Transverse colon (tissue), 4 donors: ENCODE results near the gene CACNA1E. TPM values are rescaled to one million over a fixed set of nuclear protein-coding genes. Genes with fewer than 3 reads are reported as not detected.

Experiments
- DNase-seq: peaks from one replicate; pipeline ENCODE4 v3.0.0-alpha.2; 2019
- H3K27ac ChIP-seq, 4 donors: fragments of 200-600 bp; sonication (generic); 2 replicates each; pipeline ENCODE4 v1.5.1; 2016 to 2018; ENCODE audit warnings: inconsistent platforms in 4 of 4
- H3K27me3 ChIP-seq: fragments of 200-600 bp; sonication (generic); 2 replicates; pipeline ENCODE4 v1.5.1; 2017; ENCODE audit warnings: inconsistent platforms
- H3K36me3 ChIP-seq, 4 donors: fragments of 200-600 bp; sonication (generic); 2 replicates each; pipeline ENCODE4 v1.5.1; 2017 to 2019; ENCODE audit warnings: inconsistent platforms in 4 of 4
- H3K4me1 ChIP-seq, 4 donors: fragments of 200-600 bp; sonication (generic); 2 replicates each; pipeline ENCODE4 v1.5.1; 2017 to 2020; ENCODE audit warnings: inconsistent platforms in 4 of 4
- H3K4me3 ChIP-seq, 4 donors: fragments of 200-600 bp; sonication (generic); 1 replicate in 1 of 4; 2 replicates in 3 of 4; pipeline versions ENCODE4 v1.5.1 to v1.6.1; 2017 to 2019; ENCODE audit warnings: inconsistent platforms in 4 of 4
- H3K9me3 ChIP-seq, 2 donors: fragments of 200-600 bp; sonication (generic); 2 replicates each; pipeline ENCODE4 v1.5.1; 2017 to 2019; ENCODE audit warnings: inconsistent platforms in 2 of 2
- CTCF ChIP-seq, 5 experiments: fragments of 200-600 bp in 3 of 5; fragments of 450-650 bp in 2 of 5; sonication (generic) in 3 of 5; IDR thresholded peaks; 1 replicate in 2 of 5; 2 replicates in 3 of 5; pipeline ENCODE4 v1.5.1; 2016 to 2017; ENCODE audit warnings: antibody characterized with exemption in 5 of 5, inconsistent platforms in 3 of 5, mild to moderate bottlenecking in 2 of 5, moderate library complexity in 1 of 5
- EP300 ChIP-seq: sonication (generic); formaldehyde crosslinking; IDR thresholded peaks from one replicate; pipeline ENCODE4 v1.6.1; 2017; ENCODE audit warnings: antibody characterized with exemption, low read depth
- POLR2A ChIP-seq: fragments of 450-650 bp; IDR thresholded peaks from one replicate; pipeline ENCODE4 v1.6.1; 2016; ENCODE audit warnings: antibody characterized with exemption, mild to moderate bottlenecking, moderate library complexity
- POLR2AphosphoS5 ChIP-seq, 3 donors: sonication (generic); formaldehyde crosslinking; IDR thresholded peaks; one replicate each; pipeline ENCODE4 v1.6.1; 2016; ENCODE audit warnings: antibody characterized with exemption in 3 of 3
- WGBS, 2 donors: methylation state at CpG; one replicate each; pipeline ENCODE4 v1.1.5; 2018; ENCODE audit warnings: low coverage in 1 of 2; 5-methylcytosine and 5-hydroxymethylcytosine counted together
- in situ Hi-C, 4 donors: fragments of 200-750 bp; cut with MboI; loops; one replicate each; pipeline versions ENCODE4 v1.15.0 to v1.15.1; 2017; ENCODE audit warnings: low sequenced_read_pairs in 3 of 4, low pct_ligation_motif_present in 1 of 4, low pct_unique_long_range_greater_than_20kb in 1 of 4
- intact Hi-C: fragments of 100-400 bp; cut with DNase I; formaldehyde crosslinking; loops from one replicate; pipeline ENCODE4 v1.15.1; 2023; ENCODE audit warnings: low total_unique reads
- total RNA-seq, 4 donors: library from RNA; depleted of rRNA; stranded (reverse); fragments of >200 nt; gene quantifications; one replicate each; pipeline ENCODE4 v1.1.0, GENCODE V29; 2016

The CACNA1E gene
- total RNA-seq, 4 donors from 2014 or later: under 0.01 to 0.16 (median 0.14) TPM; not detected in 1

GRCh38 chr1:181768211-181768929 is 285.1 kb downstream of the CACNA1E start:
- Histone ChIP-seq H3K4me3 (no peak overlapping the region), H3K27ac (no peak overlapping the region), H3K4me1 (no peaks in the 10 kb centered on the region), H3K36me3 (no peaks in the 10 kb centered on the region), H3K27me3 (no peaks in the 10 kb centered on the region), H3K9me3 (no peaks in the 10 kb centered on the region)
- intact Hi-C loops: no loop called here
- WGBS, 2 donors: 56 to 58% methylated on average over 3 of the region's 3 CpGs
- in situ Hi-C loops: no loop called here
- DNase-seq: no peak
- no peak for TF ChIP-seq POLR2A
- no peak for TF ChIP-seq CTCF (IDR thresholded peaks at IDR 0.05)

- Histone ChIP-seq H3K27me3 (no peaks in the 10 kb centered on the region), H3K4me3 (no peak overlapping the region), H3K4me1 (no peaks in the 10 kb centered on the region), H3K9me3 (no peaks in the 10 kb centered on the region), H3K27ac (no peak overlapping the region), H3K36me3 (no peaks in the 10 kb centered on the region)
- no peak for DNase-seq
- WGBS, 2 donors: 82 to 83% methylated on average over 4 of the region's 4 CpGs
- in situ Hi-C loops: no loop called here
- intact Hi-C loops: no loop called here
- TF ChIP-seq POLR2A (no peak), CTCF (IDR thresholded peaks at IDR 0.05) (no peak), EP300 (no peak), POLR2AphosphoS5 (IDR thresholded peaks at IDR 0.05) (no peak)
These were observed 285.6 kb downstream of the CACNA1E start for GRCh38 chr1:181768930-181769280.

GRCh38 chr1:181769846-181770245 is 286.5 kb downstream of the CACNA1E start:
- intact Hi-C loops (no loop called here), in situ Hi-C loops (no loop called here)
- TF ChIP-seq EP300 (no peak), POLR2AphosphoS5 (IDR thresholded peaks at IDR 0.05) (no peak), POLR2A (no peak), CTCF (IDR thresholded peaks at IDR 0.05) (no peak)
- DNase-seq: no peak
- H3K9me3 ChIP-seq: no peaks in the 10 kb centered on the region
- no peaks in the 10 kb centered on the region for H3K36me3 ChIP-seq
- no peak overlapping the region for H3K4me3 ChIP-seq
- H3K27ac ChIP-seq: no peak overlapping the region
- H3K4me1 ChIP-seq: no peaks in the 10 kb centered on the region
- H3K27me3 ChIP-seq: no peaks in the 10 kb centered on the region

GRCh38 chr1:181772714-181773113 is 289.4 kb downstream of the CACNA1E start:
- intact Hi-C loops (no loop called here), in situ Hi-C loops (no loop called here)
- no peaks in the 10 kb centered on the region for H3K9me3 ChIP-seq
- WGBS, 2 donors: 35 to 50% methylated on average over 1 of the region's 1 CpG
- DNase-seq: no peak
- no peaks in the 10 kb centered on the region for H3K4me1 ChIP-seq
- H3K4me3 ChIP-seq: no peak overlapping the region
- no peaks in the 10 kb centered on the region for H3K36me3 ChIP-seq
- TF ChIP-seq POLR2A (no peak), EP300 (no peak), POLR2AphosphoS5 (IDR thresholded peaks at IDR 0.05) (no peak)
- H3K27ac ChIP-seq: no peak overlapping the region
- H3K27me3 ChIP-seq: no peaks in the 10 kb centered on the region

- in situ Hi-C loops: no loop called here
- no peak for DNase-seq
- Histone ChIP-seq H3K27me3 (no peaks in the 10 kb centered on the region), H3K9me3 (no peaks in the 10 kb centered on the region), H3K4me3 (no peak overlapping the region), H3K27ac (no peak overlapping the region), H3K4me1 (no peaks in the 10 kb centered on the region), H3K36me3 (no peaks in the 10 kb centered on the region)
- 85 to 92% methylated on average over 2 to 10 of the region's 10 CpGs for WGBS, 2 donors
- no peak for TF ChIP-seq POLR2AphosphoS5 (IDR thresholded peaks at IDR 0.05)
- no peak for TF ChIP-seq EP300
- no peak for TF ChIP-seq POLR2A
- intact Hi-C loops: no loop called here
These were observed 292.7 kb downstream of the CACNA1E start for GRCh38 chr1:181776044-181776443.
